ENCODE data around the gene SUV39H2. TPM values are rescaled to one million over a fixed set of nuclear protein-coding genes. Genes with fewer than 3 reads are reported as not detected.

SUV39H2 gene
- total RNA-seq, 1 donor from 2014 or later = 112 TPM

DNA sequence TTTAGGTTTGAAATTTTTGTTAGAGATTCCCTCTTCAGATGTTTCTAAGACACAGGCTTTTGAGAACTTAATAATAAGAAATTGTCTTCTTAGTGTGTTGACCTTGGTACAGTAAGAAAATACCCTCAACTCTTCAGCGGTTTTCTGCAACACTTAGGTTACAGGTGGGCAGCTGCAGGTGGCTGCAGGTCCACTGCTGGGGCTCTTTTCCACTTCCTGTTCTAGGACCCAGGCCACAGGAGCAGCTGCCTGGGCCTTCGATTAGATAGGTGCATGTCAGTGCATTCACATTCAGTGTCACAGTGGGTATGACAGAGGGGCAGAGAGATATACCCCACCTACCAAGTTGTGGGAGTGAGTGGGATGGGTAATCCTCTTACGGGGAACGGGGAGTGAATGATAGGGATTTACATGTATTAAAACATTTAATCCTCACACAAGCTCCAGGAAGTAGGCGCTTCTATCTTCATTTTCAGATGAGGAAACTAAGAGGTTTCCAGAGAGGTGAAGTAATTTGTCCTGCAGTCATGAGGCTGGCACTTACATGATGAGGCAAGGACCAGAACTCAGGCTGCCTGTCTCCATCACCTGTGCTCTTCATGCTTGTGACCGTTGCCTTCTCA, 20.2 kb upstream of the SUV39H2 start:
- Mint-ChIP-seq H3K4me1 (peaks cover 14% of the 10 kb centered on the region), H3K4me3 (no peak overlapping the region), H3K27me3 (ENCODE audit: insufficient read depth, low read depth) (no peaks in the 10 kb centered on the region), H3K27ac (no peak overlapping the region), H3K36me3 (peaks cover 13% of the 10 kb centered on the region), H3K9me3 (no peaks in the 10 kb centered on the region)
- Histone ChIP-seq H3K9ac (no peak overlapping the region), H3F3A (ENCODE audit: low read depth) (no peaks in the 10 kb centered on the region), H3K79me2 (ENCODE audit: low read depth) (no peaks in the 10 kb centered on the region), H2AFZ (replicated peaks) (no peak overlapping the region), H3K4me2 (no peak overlapping the region), H4K20me1 (ENCODE audit: low read depth) (peaks cover 4% of the 10 kb centered on the region), H3K27ac (no peak overlapping the region), H3K4me3 (no peak overlapping the region), H3K36me3 (no peaks in the 10 kb centered on the region), H3K9me3 (ENCODE audit: low read depth) (no peaks in the 10 kb centered on the region), H3K27me3 (no peaks in the 10 kb centered on the region), H3K4me1 (peaks cover 11% of the 10 kb centered on the region)
- DNase-seq (ENCODE audit: low spot score) = peak; percentile 50
- TF ChIP-seq EZH2phosphoT487 (IDR thresholded peaks at IDR 0.05) (no peak), EZH2 (IDR thresholded peaks at IDR 0.05) (no peak)
- TF ChIP-seq, protein P1, sequence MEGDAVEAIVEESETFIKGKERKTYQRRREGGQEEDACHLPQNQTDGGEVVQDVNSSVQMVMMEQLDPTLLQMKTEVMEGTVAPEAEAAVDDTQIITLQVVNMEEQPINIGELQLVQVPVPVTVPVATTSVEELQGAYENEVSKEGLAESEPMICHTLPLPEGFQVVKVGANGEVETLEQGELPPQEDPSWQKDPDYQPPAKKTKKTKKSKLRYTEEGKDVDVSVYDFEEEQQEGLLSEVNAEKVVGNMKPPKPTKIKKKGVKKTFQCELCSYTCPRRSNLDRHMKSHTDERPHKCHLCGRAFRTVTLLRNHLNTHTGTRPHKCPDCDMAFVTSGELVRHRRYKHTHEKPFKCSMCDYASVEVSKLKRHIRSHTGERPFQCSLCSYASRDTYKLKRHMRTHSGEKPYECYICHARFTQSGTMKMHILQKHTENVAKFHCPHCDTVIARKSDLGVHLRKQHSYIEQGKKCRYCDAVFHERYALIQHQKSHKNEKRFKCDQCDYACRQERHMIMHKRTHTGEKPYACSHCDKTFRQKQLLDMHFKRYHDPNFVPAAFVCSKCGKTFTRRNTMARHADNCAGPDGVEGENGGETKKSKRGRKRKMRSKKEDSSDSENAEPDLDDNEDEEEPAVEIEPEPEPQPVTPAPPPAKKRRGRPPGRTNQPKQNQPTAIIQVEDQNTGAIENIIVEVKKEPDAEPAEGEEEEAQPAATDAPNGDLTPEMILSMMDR (IDR thresholded peaks at IDR 0.05) = no peak

DNA sequence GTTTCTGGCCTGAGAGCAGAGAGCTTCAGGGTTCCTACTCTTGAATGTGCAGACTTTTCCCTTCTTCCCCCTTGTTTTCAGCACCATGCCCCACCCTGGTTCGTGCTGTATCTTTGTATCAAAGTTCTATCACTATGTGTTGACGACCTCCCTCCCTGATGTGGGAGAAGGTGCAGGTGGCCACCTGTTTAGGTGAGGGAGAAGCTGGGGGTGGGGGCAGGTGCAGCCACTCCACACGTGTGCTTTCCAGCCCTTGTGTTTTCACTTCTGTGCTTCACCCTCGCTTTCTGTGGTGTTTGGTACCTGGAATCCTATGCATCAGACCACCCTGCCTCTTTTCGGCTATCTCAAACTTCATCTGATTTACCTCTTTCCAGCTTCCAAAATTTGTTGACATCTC, 19.6 kb upstream of the SUV39H2 start:
- H3K9me3 Mint-ChIP-seq = no peaks in the 10 kb centered on the region
- Histone ChIP-seq H3K9ac (no peak overlapping the region), H3K27me3 (no peaks in the 10 kb centered on the region), H2AFZ (replicated peaks) (no peak overlapping the region), H3F3A (ENCODE audit: low read depth) (no peaks in the 10 kb centered on the region), H3K9me3 (ENCODE audit: low read depth) (no peaks in the 10 kb centered on the region), H3K4me2 (peak overlapping the region; percentile 11), H3K4me3 (no peak overlapping the region), H3K4me1 (peaks cover 11% of the 10 kb centered on the region), H4K20me1 (ENCODE audit: low read depth) (peaks cover 4% of the 10 kb centered on the region), H3K79me2 (ENCODE audit: low read depth) (no peaks in the 10 kb centered on the region), H3K27ac (no peak overlapping the region), H3K36me3 (no peaks in the 10 kb centered on the region)
- no peak overlapping the region for H3K27ac Mint-ChIP-seq
- H3K4me1 Mint-ChIP-seq = peaks cover 14% of the 10 kb centered on the region
- H3K36me3 Mint-ChIP-seq = peaks cover 16% of the 10 kb centered on the region
- no peak overlapping the region for H3K4me3 Mint-ChIP-seq
- no peaks in the 10 kb centered on the region for H3K27me3 Mint-ChIP-seq (ENCODE audit: insufficient read depth, low read depth)
- DNase-seq (ENCODE audit: low spot score) = no peak
- TF ChIP-seq, protein P1 (IDR thresholded peaks at IDR 0.05) = no peak
- TF ChIP-seq EZH2phosphoT487 (IDR thresholded peaks at IDR 0.05) (no peak), EZH2 (IDR thresholded peaks at IDR 0.05) (no peak)

DNA sequence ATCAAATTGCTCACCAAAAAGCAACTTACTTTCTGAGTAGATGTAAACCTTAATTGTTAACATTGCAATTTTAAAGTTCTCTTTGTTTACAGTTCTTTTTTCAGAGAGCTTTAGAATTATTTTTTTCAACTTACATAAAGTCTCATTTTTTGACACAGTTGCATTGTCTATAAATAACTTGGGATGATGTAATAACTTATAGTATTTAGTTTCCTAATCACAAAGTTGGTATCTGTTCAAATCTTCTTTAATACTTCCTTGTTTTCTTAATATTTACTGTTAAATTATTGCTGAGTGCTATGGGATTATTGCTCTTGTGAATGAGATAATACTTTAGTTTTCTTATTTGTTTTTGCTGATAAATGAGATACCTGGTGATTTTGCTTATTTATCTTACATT, 18.9 kb upstream of the SUV39H2 start:
- Histone ChIP-seq H3K4me2 (no peak overlapping the region), H3K36me3 (no peaks in the 10 kb centered on the region), H3F3A (ENCODE audit: low read depth) (no peaks in the 10 kb centered on the region), H3K27me3 (no peaks in the 10 kb centered on the region), H4K20me1 (ENCODE audit: low read depth) (peaks cover 4% of the 10 kb centered on the region), H3K9me3 (ENCODE audit: low read depth) (no peaks in the 10 kb centered on the region), H3K4me1 (peaks cover 11% of the 10 kb centered on the region), H3K79me2 (ENCODE audit: low read depth) (no peaks in the 10 kb centered on the region), H3K27ac (no peak overlapping the region), H3K9ac (no peak overlapping the region), H2AFZ (replicated peaks) (no peak overlapping the region), H3K4me3 (no peak overlapping the region)
- H3K27me3 Mint-ChIP-seq (ENCODE audit: insufficient read depth, low read depth) = no peaks in the 10 kb centered on the region
- no peak overlapping the region for H3K4me3 Mint-ChIP-seq
- no peak for DNase-seq (ENCODE audit: low spot score)
- TF ChIP-seq EZH2phosphoT487 (IDR thresholded peaks at IDR 0.05) (no peak), EZH2 (IDR thresholded peaks at IDR 0.05) (no peak)
- TF ChIP-seq, protein P1 (IDR thresholded peaks at IDR 0.05) = no peak
- peaks cover 14% of the 10 kb centered on the region for H3K4me1 Mint-ChIP-seq
- H3K27ac Mint-ChIP-seq = no peak overlapping the region
- H3K36me3 Mint-ChIP-seq = peaks cover 14% of the 10 kb centered on the region
- no peaks in the 10 kb centered on the region for H3K9me3 Mint-ChIP-seq
